ENCODE data around the gene GPR68. TPM values are rescaled to one million over a fixed set of nuclear protein-coding genes. Genes with fewer than 3 reads are reported as not detected.
"Not testable (repeated sequence)": the region's sequence is repeated elsewhere in the genome, so short reads cannot be mapped to it uniquely, and the experiment has no call there.

Gene GPR68
- polyA plus RNA-seq, 3 donors, result 1.8 to 2.4 (median 2.0) TPM

DNA sequence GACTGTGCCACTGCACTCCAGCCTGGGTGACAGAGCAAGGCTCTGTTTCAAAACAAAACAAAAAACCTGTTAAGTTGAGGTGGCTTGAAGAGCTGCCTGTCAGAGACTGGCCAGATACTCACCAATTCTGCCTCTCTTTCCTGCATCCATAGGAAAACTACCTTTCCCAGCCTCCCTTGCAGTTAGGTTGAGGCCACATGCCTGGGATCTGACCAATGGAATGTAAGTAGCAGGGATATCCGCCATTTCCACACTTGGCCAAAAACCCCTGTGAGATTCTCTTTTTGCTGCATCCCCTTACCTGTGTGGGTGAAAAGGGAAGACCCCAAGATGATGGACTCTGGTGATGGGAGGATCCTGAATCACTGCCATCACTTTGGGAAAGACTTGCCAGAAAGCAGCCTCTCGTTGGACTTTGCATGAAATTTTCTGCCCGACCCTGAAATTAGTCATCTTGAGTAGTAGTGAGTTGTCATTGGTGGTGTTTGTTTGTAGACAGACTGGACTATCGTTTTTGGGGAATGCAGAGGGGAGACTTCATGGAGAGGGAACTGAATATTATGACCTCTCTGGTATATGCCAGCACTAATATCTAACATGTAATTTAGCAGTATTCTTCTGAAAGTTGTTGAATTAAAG is 14.0 kb downstream of the GPR68 start:
- DNase-seq (ENCODE audit: low read depth in 3 of 3, low spot score in 2 of 3), result no peak

DNA sequence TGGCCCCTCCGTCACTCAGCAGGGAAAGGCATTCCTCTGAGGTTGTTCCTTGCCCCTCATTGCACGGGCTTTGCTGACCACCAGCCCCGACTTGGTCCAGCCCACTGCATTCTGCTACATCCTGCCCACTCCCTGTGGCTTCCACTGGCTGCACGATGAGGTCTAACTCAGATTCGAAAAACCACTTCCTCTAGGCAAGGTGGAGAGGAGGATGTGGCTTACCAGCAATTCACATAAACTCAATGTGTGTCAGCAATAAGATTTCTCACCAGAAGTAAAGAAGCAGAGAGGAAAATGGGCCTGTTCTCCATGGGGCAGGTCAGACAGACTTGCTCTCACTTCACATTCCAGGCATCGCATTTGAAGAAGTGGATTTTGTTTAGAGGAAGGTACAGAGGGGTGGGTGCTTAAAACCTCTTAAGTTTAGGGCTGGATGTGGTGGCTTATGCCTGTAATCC is 14.7 kb downstream of the GPR68 start:
- no peak for DNase-seq (ENCODE audit: low read depth in 3 of 3, low spot score in 2 of 3)

DNA sequence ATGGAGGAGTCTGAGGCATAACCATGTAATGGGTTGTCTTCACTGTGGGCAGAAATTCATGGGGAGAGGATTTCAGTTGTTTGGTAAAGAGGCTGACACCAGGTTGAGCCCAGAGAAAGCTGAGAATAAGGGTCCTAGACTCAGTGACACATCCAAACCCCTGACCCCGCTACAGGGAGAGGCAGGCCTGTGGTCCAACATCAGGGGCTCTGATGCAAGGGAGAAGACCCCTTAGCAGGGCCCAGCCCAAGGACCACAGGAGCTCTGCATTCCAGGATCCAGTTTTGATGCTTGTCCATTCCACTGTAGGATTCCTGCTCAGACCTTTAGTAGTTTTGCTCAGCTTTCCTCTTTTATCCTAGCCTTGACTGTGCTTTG is 15.5 kb downstream of the GPR68 start:
- DNase-seq (ENCODE audit: low read depth in 3 of 3, low spot score in 2 of 3), result no peak

DNA sequence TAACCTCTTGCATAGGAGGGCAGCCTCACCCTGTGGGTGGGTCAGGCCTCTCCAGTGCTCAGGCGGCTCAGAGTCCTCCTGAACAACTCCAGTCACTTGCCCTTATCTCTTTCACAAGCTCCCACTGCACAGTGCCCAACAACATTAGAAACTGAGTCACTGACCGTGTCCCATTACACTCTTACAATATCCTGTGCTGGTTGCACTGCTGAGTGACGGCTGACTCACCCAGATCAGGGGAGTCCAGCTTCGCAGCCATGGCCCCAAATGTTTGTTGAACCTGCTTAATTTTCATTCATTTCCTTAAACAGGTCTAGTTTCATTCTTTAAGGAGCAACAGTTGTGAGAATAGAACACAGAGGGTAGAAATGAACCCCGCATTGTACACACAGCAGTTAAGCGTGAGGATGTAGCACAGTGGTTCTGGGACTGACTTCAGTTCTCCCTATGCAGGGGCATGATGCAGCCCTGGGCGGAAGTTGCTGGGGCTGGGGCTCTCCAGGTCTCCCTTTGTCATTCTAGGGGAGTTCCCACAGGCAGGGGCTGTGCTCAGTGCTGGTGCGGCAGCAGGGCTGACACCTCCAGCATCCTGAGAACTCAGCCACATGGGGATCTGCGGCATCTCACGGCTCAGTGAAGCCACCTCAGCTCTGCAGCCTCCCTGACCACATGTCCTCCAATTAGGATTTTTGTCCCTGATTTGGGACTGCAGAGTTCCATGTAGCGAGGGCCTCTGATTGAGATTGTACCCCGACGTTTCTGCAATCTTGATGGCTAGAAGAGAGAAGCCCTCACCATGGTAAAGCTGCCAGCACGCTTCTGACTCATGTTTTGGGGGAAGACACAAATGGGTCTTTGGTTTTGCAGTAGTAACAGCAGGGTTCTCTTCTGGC is 16.1 kb downstream of the GPR68 start:
- DNase-seq (ENCODE audit: low read depth in 3 of 3, low spot score in 2 of 3), result no peak

DNA sequence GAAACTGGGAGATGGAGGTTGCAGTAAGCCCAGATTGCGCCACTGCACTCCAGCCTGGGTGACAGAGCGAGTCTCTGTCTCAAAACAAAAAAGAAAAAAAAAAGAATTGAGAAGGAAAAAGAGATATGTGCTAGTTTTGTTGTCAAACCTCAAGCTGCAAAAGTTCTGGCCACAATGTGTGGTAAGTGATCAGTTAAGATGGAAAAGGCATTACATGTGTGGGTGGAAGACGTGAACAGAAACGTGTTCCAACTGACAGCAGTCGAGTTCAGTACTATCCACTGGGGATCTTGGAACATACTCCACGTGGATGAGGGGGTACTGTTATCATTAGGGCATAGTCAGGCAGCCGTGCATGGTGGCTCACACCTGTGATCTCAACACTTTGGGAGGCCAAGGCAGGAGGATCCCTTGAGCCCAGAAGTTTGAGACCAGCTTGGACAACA is 17.3 kb downstream of the GPR68 start:
- DNase-seq (ENCODE audit: low read depth in 3 of 3, low spot score in 2 of 3), result no peak

DNA sequence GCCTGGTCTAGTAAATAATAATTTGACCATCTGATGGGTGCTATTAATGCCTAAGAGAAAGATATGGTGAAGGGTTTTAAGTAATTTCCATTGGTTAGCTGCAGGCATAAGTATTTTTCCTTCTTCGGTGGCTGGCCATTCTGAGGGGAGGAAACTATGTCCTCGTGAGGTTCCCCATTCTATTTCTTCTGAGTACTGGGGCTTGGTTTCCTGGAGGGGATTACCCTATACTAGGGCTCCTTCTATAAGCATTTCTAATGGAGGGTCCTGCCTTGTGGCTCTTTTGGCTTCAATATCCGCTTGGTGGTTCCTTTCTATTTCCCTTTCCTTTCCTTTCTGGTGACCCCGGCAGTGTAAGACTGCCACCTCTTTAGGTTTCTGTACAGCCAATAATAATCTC is 18.1 kb downstream of the GPR68 start:
- DNase-seq (ENCODE audit: low read depth in 3 of 3, low spot score in 2 of 3), result not testable (repeated sequence)

DNA sequence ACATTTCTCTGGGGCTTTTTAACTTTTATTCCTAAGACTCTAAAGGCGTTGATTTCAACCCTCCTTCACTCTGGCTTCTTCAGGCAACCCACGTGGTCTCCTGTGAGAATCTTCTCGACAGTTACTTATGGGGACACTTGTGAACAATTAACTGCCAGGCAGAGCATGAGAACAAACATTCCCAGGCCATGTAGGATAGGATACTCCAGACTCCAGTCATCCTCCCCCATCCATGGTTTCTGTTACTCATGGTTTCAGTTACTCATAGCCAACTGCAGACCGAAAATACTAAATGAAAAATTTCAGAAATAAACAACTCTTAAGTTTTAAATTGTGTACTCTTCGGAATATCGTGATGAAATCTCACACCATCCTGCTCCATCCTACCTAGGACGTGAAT is 19.5 kb downstream of the GPR68 start:
- DNase-seq (ENCODE audit: low read depth in 3 of 3, low spot score in 2 of 3), result no peak

DNA sequence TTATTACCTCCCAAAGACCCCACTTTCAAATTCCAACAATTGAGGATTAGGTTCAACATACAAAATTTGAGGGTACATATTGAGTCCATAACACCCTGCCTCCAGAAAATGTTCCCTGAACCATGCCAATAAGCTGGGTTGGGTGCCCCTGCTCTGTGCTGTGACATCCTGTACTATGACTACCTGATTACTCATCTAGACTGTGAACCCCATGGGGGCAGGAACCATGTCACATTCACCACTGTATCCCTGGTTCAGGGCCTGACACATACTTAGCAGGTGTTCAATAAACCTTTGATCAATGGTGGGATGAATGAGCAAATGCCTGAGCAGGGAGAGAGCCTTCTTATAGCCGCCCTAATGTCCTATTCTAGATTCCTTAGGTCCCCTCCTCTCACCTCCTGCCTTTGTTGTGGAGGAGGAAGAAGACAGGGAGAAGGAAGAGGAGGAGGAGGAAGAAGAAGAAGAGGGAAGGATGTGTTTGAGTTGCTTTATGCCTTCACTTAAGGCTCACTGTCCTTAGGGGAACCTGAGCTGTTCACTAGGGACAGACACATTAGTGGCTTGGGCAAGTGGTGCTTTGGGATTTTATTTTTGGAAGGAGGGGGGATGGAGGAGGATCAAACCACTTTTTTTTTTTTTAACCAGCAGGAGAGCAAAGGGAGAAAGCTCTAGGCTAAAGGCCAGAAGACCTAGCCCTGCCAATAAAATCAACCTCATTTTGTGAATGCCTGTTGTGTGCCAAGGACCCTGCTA is 21.3 kb downstream of the GPR68 start:
- DNase-seq (ENCODE audit: low read depth in 3 of 3, low spot score in 2 of 3), result no peak

DNA sequence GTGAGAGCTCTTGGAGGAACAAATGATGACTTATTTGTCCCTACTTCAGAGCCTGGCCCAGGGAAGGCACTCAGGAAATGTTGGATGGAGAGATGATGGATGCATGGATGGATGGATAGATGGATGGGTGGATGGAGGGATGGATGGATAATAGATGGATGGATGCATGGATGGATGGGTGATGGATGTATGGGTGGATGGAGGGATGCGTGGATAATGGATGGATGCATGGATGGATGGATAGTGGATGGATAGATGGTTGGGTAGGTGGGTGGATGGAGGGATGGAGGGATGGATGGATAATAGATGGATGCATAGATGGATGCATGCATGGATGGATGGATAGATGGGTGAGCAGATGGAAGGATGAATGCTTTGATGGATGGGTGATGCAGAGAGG is 23.2 kb downstream of the GPR68 start:
- DNase-seq (ENCODE audit: low read depth in 3 of 3, low spot score in 2 of 3), result no peak

DNA sequence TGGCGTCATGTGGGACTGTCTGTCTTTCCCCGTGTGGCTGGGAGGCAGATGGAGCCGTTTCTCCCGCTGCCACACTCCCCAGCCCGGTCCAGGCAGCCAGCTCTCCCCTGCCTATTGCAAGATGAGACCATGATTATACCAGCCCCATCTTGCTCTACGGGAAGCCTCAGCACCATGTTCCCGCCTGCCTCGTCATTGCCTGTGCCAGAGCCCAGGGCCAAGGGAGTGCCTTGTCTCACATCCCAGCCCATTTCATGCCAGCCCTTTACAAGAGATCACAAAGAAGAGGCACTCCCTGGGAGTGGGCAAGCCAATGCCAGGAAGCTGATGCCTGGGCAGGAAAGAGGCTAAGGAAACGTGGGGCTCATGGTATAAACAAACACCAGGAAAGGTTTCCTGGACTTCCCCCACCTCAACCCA is 23.9 kb downstream of the GPR68 start:
- no peak for DNase-seq (ENCODE audit: low read depth in 3 of 3, low spot score in 2 of 3)

DNA sequence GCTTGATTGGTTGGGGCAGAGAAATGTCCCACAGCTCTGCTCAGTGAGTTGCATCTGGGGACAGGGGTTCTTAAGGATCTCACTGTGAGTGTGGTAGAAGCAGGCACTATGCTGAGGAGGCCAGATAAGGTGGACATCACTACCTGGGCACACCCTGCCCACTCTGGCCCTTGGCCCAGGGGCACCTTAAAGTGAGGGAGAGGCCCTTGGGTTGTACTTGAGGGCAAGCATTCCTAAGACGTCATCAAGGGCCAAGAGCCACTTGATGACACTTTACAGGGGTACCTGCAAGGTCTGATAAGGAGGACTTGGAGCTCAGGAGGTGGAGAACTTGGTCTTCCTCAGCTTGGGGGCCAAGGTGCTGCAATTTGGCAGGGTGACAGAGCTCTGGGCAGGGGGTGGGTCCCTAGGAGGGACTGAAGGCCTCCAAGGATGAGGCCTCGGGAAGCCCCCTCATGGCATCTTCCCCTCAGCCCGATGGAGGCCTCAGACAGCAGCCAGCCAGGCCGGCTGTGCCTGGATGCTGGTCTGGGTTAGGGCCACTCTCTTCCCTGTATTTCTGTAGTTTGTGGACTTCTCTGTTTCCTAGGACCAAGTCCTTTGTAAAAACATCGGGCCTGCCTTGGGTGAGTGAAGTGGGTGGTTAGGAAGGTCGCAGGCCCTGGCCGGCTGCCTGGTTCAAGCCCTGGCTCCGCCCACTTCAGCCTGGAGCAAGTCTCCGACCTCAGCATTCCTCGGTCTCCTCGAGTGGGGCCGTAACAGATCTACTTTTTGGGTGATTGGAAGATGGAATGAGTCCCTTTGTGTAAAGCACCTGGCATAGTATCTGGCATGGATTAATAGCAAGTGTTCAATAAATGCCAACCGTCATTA is 24.8 kb downstream of the GPR68 start:
- no peak for DNase-seq (ENCODE audit: low read depth in 3 of 3, low spot score in 2 of 3)

DNA sequence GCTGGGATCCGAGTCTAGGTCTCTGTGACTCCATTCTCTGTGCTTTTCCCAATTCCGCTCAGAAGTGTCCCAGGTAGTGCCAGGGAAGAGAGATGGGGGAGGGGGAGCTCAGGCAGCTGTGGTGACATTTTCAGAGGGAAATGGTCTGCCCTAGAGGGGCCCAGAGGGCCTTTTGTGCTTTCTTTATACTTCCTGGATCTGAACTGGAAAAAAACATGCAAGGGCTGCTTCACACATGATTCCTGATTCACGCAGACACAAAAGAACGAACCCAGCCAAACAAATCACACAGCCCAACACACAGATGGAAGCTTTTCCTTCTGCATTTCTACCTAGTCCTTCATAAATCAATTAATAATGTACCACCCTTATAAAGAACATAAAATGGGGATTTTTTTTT is 26.5 kb downstream of the GPR68 start:
- no peak for DNase-seq (ENCODE audit: low read depth in 3 of 3, low spot score in 2 of 3)

DNA sequence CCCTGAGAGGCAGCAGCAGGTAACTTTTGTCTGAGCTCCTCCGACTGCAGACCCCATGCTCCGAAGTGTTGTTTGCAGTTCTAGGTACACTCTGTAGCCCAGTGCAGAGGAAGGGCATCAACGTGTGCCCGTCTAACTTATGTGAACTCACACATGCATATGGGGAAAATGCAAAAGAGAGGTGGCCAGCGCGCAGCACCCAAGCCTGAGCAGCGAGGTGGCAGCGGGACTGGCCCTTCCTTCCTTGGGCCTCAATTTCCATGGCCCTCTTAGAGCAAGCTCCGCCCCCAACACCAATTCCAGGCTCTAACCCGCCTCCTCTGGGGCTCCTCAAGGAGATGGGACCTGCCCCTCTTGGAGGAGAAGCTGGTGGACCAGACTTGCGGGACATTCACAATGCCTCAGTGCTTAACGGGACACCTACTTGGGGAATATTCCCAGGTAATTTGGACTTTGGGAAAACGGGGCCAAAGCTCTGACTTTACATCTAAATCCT is 27.7 kb downstream of the GPR68 start:
- DNase-seq (ENCODE audit: low read depth in 3 of 3, low spot score in 2 of 3), result no peak

DNA sequence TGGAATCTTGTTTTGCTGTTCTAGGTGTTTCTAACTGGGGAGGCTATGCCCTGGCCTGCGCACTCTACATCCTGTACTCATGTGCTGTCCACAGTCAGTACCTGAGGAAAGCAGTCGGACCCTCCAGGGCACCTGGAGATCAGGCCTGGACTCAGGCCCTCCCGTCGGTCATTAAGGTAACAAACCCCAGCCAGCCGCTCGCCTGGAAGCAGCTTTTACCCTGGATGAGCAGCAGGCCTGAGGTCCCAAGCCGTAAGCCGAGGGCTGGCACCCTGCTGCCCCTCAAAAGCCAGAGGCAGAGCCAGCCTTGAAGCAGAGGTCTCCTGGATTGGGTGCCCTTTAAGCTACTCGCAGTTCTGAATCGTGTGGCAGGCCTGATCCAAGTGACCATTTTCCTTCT is 29.1 kb downstream of the GPR68 start:
- no peak for DNase-seq (ENCODE audit: low read depth in 3 of 3, low spot score in 2 of 3)

DNA sequence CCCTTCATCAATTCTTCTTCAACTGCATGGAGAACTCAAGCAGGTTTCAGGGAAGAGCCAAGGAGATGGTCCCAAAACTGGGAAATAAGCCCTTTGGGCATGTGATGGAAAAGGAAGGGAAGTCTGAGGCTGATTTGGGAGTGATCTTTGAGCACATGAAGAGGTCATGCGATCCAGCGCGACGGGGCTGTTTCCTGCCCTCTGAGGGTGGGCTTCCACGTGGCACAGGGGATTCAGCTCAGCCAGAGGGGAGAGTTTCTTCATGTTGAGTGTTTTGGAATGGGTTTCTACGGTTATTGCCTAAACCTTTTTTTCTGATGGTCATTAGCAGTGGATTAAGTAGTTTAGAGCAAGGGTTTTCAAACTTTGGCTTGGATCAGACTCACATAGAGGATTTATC is 30.2 kb downstream of the GPR68 start:
- no peak for DNase-seq (ENCODE audit: low read depth in 3 of 3, low spot score in 2 of 3)

DNA sequence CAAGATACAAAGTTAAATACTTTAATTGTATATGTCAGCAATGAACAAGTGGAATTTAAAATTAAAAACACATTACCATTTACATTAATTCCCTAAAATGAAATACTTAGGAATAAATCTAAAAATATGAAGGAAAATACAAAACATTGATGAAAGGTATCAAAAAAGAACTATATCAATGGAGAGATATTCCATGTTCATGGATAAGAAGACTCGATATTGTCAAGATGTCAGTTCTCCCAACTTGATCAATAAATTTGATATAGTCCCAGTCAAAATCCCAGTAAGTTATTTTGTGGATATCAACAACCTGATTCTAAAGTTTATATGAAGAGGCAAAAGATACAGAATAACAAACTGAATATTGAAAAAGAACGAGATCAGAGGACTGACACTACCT is 33.5 kb downstream of the GPR68 start:
- no peak for DNase-seq (ENCODE audit: low read depth in 3 of 3, low spot score in 2 of 3)

DNA sequence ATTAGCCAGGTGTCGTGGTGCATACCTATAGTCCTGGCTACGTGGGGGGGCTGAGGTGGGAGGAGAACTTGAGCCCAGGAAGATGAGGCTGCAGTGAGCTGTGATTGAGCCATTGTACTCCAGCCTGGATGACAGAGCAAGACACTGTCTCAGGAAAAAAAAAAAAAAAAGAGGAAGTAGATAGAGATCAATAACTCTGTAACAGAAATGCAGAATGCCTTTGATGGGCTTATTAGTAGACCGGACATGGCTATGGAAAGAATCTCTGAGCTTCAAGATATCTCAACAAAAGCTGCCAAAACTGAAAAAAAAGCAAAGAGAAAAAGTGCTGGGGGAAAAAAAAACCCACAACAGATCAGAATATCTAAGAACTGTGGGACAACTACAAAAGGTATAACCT is 37.5 kb downstream of the GPR68 start:
- DNase-seq (ENCODE audit: low read depth in 3 of 3, low spot score in 2 of 3), result no peak

DNA sequence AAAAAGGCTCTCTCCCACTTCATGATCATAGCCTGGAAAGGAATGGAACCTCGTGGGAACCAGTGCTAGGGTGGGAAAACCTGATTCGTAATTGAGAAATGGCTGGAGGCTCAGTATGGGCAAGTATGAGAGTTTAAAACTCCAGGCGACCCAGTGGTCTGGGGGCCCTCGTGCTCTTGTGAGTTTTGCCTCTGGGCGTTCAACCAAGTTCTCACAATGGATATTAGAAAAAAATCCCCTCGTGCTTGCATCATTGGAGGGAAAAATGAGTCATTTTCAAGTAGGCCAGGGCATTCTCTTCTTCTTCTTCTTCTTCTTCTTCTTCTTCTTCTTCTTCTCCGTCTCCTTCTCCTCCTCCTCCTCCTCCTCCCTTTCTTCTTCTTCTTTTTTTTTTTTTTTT is 39.0 kb downstream of the GPR68 start:
- DNase-seq (ENCODE audit: low read depth in 3 of 3, low spot score in 2 of 3), result no peak

DNA sequence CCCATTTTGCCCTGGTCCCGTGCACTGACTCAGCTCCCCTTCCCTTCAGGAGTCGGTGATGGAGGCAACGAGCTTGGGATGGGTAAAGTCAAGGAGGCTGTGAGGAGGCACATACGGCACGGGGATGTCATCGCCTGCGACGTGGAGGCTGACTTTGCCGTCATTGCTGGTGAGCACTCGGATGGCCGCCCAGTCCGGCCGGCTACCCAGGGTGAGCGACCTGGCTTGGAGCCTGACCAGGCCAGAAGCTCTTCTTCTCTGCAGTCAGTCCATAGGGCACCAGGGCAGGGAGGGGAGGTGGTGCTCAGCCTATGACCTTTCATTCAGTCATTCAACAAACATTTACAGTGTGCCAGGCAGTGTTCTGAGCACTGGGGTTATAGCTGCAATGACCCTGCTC is 39.8 kb downstream of the GPR68 start:
- DNase-seq (ENCODE audit: low read depth in 3 of 3, low spot score in 2 of 3), result no peak

DNA sequence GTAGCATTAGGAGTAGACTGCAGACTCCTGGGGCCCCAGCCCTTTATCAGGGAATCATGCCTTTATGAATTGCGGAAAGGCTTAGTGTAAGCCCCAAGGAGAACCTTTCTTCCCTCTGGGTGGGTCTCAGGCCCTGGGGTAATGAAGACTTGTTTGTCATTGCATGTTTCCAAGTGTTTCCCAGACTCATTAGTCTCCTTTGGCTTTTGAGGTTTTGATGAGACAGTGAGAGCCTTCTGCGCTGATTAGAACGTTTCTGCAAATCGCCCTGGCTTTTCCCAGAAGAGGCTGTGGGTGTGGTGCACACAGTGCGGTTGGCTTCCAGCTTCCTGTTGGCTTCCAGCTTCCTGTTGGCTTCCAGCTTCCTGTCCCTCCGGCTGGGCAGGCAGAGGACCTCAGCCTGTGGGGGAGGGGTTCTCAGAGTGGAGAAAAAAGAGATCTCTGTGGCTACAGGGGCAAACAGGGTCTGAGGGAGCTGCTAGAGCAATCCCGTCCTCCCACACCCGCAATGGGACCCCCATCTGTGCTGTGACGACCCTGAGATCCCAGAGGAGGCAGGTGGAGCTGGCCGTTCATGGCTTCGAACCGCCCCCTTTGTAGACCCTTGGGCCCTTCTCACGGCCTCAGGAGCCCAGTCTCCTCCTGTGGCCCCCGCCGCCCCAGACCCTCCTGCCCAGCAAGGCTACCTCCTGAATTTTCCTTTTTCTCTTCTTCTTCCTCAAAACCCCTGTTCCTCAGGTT is 42.1 kb downstream of the GPR68 start:
- no peak for DNase-seq (ENCODE audit: low read depth in 3 of 3, low spot score in 2 of 3)

Measured in right renal cortex interstitium (tissue), 3 donors.